HepG2 (cell line): ENCODE data around the gene ZSCAN31. TPM values are rescaled to one million over a fixed set of nuclear protein-coding genes. Genes with fewer than 3 reads are reported as not detected.

Experiments used
- ARID3A ChIP-seq: IDR thresholded peaks from 2 replicates; pipeline ENCODE4 v1.6.1; 2012; ENCODE audit warnings: low read depth, low read length, improper control_type of control experiment
- ARID4A ChIP-seq: sonication (generic); formaldehyde crosslinking; IDR thresholded peaks from 2 replicates; pipeline ENCODE4 v1.5.0; 2020; ENCODE audit warnings: mild to moderate bottlenecking, missing genetic modification reagents, borderline replicate concordance
- ETV6 ChIP-seq: sonication (generic); formaldehyde crosslinking; conservative IDR thresholded peaks from 2 replicates; pipeline ENCODE4 v1.4.0; 2020; ENCODE audit warnings: missing genetic modification reagents
- HHEX ChIP-seq: IDR thresholded peaks from 2 replicates; pipeline ENCODE4 v1.6.1; 2016; ENCODE audit warnings: control low read depth
- HMG20A ChIP-seq: IDR thresholded peaks from 2 replicates; pipeline ENCODE4 v1.6.1; 2016; ENCODE audit warnings: borderline replicate concordance
- KLF16 ChIP-seq, 2 experiments: sonication (generic) in 1 of 2; formaldehyde crosslinking in 1 of 2; IDR thresholded peaks; 2 replicates each; pipeline versions ENCODE4 v1.6.1 to v1.8.0; 2016 to 2023; ENCODE audit warnings: missing genetic modification reagents in 2 of 2, missing compliant biosample characterization in 1 of 2
- NFE2 ChIP-seq: sonication (generic); formaldehyde crosslinking; IDR thresholded peaks from 2 replicates; pipeline ENCODE4 v1.4.0; 2020; ENCODE audit warnings: missing genetic modification reagents
- NFIB ChIP-seq: sonication (generic); formaldehyde crosslinking; IDR thresholded peaks from 2 replicates; pipeline ENCODE4 v1.9.0; 2021; ENCODE audit warnings: missing genetic modification reagents, mild to moderate bottlenecking, borderline replicate concordance
- REPIN1 ChIP-seq: sonication (generic); formaldehyde crosslinking; IDR thresholded peaks from 2 replicates; pipeline ENCODE4 v1.8.0; 2022; ENCODE audit warnings: missing genetic modification reagents, low read depth, mild to moderate bottlenecking, borderline replicate concordance
- RORA ChIP-seq: sonication (generic); formaldehyde crosslinking; IDR thresholded peaks from 2 replicates; pipeline ENCODE4 v1.5.0; 2020; ENCODE audit warnings: mild to moderate bottlenecking, missing genetic modification reagents, moderate library complexity
- RXRB ChIP-seq: IDR thresholded peaks from 2 replicates; pipeline ENCODE4 v1.6.1; 2016; ENCODE audit warnings: borderline replicate concordance, missing genetic modification reagents, missing compliant biosample characterization
- TMF1 ChIP-seq: sonication (generic); formaldehyde crosslinking; IDR thresholded peaks from 2 replicates; pipeline ENCODE4 v1.8.1; 2022; ENCODE audit warnings: low read depth, missing genetic modification reagents
- ZBTB1 ChIP-seq: sonication (generic); formaldehyde crosslinking; IDR thresholded peaks from 2 replicates; pipeline ENCODE4 v1.4.0; 2020; ENCODE audit warnings: missing genetic modification reagents, borderline replicate concordance
- ZBTB44 ChIP-seq: sonication (generic); formaldehyde crosslinking; IDR thresholded peaks from 2 replicates; pipeline ENCODE4 v1.4.0; 2020; ENCODE audit warnings: missing genetic modification reagents
- ZFY ChIP-seq: sonication (generic); formaldehyde crosslinking; IDR thresholded peaks from 2 replicates; pipeline ENCODE4 v1.4.0; 2020; ENCODE audit warnings: missing genetic modification reagents
- ZNF256 ChIP-seq: sonication (generic); formaldehyde crosslinking; conservative IDR thresholded peaks from 2 replicates; pipeline ENCODE4 v1.4.0; 2020; ENCODE audit warnings: missing genetic modification reagents
- ZNF264 ChIP-seq: sonication (generic); formaldehyde crosslinking; IDR thresholded peaks from 2 replicates; pipeline ENCODE4 v1.4.0; 2020; ENCODE audit warnings: missing genetic modification reagents
- ZNF34 ChIP-seq: sonication (generic); formaldehyde crosslinking; IDR thresholded peaks from 2 replicates; pipeline ENCODE4 v1.4.0; 2020; ENCODE audit warnings: mild to moderate bottlenecking, missing genetic modification reagents, borderline replicate concordance
- ZSCAN12 ChIP-seq: sonication (generic); formaldehyde crosslinking; IDR thresholded peaks from 2 replicates; pipeline ENCODE4 v1.9.0; 2021; ENCODE audit warnings: mild to moderate bottlenecking, missing genetic modification reagents
- ZSCAN9 ChIP-seq: IDR thresholded peaks from 2 replicates; pipeline ENCODE4 v1.6.1; 2016; ENCODE audit warnings: borderline replicate concordance
- polyA plus RNA-seq, 8 experiments: library from polyadenylated mRNA; depleted of rRNA in 3 of 8; stranded (reverse) in 7 of 8; unstranded in 1 of 8; fragments of >200 nt; fragmentation: Illumina TruSeq in 4 of 8; extraction: Trizol in 4 of 8; gene quantifications; 2 replicates each; pipeline versions ENCODE4 v1.2.1 to v1.2.3, GENCODE V29; 2011 to 2016; ENCODE audit warnings: low read depth in 4 of 8, missing spikeins in 1 of 8, mixed read lengths in 1 of 8; ENCODE audit not compliant: insufficient read depth in 1 of 8
- total RNA-seq, 5 experiments: library from RNA; depleted of rRNA; stranded (reverse); fragments of >200 nt; fragmentation: Illumina TruSeq; extraction: Trizol; gene quantifications; 2 replicates each; pipeline ENCODE4 v1.2.3, GENCODE V29; 2016; ENCODE audit warnings: low read depth in 1 of 5

Gene ZSCAN31
- total and polyA plus RNA-seq, 2 of the 13 experiments (the other 11 are each of a cell fraction or from before 2014, with no cell fraction given), result 5.3 to 6.2 TPM

GRCh38 chr6:28383235-28384142, 47.5 kb upstream of the ZSCAN31 start (continued):
- TF ChIP-seq ARID4A (CRISPR knock-in tag), result peak; percentile 98
- TF ChIP-seq ZSCAN12, result no peak
- no peak for TF ChIP-seq NFE2 (CRISPR knock-in tag)
- no peak for TF ChIP-seq HHEX (CRISPR knock-in tag)
- TF ChIP-seq ARID3A, result 0 out of 2 replicates have a peak, but pooled peaks have one; percentile 40
- TF ChIP-seq ZNF34, result no peak
- TF ChIP-seq ZBTB44 (CRISPR knock-in tag), result peak; percentile 34; the same call in 1 of the 2 replicates
- 0 out of 2 replicates have a peak, but pooled peaks have one; percentile 31 for TF ChIP-seq ZBTB1 (CRISPR knock-in tag)
- peak; percentile 81; the same call in 1 of the 2 replicates for TF ChIP-seq RXRB
- peak; percentile 89 for TF ChIP-seq ZFY (CRISPR knock-in tag)
- peak; percentile 61; the same call in 1 of the 2 replicates for TF ChIP-seq HMG20A (CRISPR knock-in tag)
- peak; percentile 89; the same call in 1 of the 2 replicates for TF ChIP-seq REPIN1 (CRISPR knock-in tag)
- peak; percentile 53 to 97; a peak in 3 of 4 replicates for TF ChIP-seq KLF16 (CRISPR knock-in tag; IDR thresholded peaks at IDR 0.05)
- peak; percentile 55; the same call in 1 of the 2 replicates for TF ChIP-seq TMF1
- peak; percentile 86 for TF ChIP-seq ZNF264 (CRISPR knock-in tag)
- TF ChIP-seq RORA (CRISPR knock-in tag), result 0 out of 2 replicates have a peak, but pooled peaks have one; percentile 10
- no peak; the same call in none of the 2 replicates for TF ChIP-seq ETV6
- TF ChIP-seq ZSCAN9 (CRISPR knock-in tag), result 0 out of 2 replicates have a peak, but pooled peaks have one; percentile 90
- TF ChIP-seq NFIB (CRISPR knock-in tag), result no peak
- 0 out of 2 replicates have a peak, but pooled peaks have one; percentile 66 for TF ChIP-seq ZNF256 (CRISPR knock-in tag)
